Measurements from ENCODE around the gene SLC16A3.

SLC16A3 gene

DNA sequence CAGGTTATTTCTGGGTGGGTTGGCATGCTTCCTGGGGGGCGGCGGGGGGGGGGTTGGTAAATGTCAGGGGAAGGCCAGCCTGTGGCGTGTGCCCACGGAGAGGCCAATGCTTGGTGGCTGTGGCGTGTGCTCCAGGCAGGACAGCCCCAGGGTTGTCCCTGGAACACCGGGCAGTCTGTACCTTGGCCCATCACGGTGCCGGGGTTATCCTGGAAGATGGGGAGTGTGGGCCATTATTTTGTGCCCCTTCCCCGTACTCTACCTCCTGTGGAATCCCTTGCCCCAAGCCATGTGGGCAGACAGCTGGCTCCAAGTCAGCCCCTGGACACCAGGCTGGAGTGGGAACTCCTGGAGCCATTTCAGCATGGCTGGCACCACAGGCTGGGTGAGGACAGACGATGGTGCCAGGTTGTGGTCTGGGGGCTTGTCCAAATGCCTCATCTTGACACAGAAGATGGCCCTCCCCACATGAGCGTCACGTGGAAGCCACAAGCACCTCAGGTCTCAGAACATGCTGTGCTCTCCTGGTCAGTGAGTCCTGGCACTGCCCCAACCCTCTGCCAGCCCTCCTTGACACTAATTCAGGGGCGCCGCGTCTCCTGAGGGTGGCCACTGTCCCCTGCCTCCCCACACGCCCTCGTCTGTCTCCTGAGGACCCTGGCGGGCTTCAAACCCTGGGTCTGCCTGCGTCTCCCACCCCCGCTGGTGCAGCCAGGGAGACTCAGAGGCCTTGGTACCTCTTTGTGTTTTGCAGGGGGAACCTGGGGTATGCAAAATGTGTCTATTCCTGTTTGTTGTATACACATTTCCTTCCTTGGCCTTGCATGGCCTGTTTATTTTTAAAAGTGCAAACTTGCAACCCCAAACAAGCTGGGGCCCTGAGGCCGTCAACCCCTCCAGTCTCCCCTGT is 4.3 kb downstream of the SLC16A3 start:
- no peaks in the 10 kb centered on the region for H3K9me3 Mint-ChIP-seq
- TF ChIP-seq, protein P1, sequence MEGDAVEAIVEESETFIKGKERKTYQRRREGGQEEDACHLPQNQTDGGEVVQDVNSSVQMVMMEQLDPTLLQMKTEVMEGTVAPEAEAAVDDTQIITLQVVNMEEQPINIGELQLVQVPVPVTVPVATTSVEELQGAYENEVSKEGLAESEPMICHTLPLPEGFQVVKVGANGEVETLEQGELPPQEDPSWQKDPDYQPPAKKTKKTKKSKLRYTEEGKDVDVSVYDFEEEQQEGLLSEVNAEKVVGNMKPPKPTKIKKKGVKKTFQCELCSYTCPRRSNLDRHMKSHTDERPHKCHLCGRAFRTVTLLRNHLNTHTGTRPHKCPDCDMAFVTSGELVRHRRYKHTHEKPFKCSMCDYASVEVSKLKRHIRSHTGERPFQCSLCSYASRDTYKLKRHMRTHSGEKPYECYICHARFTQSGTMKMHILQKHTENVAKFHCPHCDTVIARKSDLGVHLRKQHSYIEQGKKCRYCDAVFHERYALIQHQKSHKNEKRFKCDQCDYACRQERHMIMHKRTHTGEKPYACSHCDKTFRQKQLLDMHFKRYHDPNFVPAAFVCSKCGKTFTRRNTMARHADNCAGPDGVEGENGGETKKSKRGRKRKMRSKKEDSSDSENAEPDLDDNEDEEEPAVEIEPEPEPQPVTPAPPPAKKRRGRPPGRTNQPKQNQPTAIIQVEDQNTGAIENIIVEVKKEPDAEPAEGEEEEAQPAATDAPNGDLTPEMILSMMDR (IDR thresholded peaks at IDR 0.05; ENCODE audit: unreplicated experiment in 3 of 3) = no peak
- peaks cover 22% of the 10 kb centered on the region for H3K4me1 Mint-ChIP-seq
- peak overlapping the region; percentile 27 to 58 (median 35) for H3K4me3 Mint-ChIP-seq
- peak overlapping the region in 2 of 3 experiments; percentile 21 to 46 for H3K27ac Mint-ChIP-seq
- H3K27me3 Mint-ChIP-seq (ENCODE audit: low read depth) = peaks cover 6% of the 10 kb centered on the region
- H3K36me3 Mint-ChIP-seq (ENCODE audit: low read depth) = no peaks in the 10 kb centered on the region

DNA sequence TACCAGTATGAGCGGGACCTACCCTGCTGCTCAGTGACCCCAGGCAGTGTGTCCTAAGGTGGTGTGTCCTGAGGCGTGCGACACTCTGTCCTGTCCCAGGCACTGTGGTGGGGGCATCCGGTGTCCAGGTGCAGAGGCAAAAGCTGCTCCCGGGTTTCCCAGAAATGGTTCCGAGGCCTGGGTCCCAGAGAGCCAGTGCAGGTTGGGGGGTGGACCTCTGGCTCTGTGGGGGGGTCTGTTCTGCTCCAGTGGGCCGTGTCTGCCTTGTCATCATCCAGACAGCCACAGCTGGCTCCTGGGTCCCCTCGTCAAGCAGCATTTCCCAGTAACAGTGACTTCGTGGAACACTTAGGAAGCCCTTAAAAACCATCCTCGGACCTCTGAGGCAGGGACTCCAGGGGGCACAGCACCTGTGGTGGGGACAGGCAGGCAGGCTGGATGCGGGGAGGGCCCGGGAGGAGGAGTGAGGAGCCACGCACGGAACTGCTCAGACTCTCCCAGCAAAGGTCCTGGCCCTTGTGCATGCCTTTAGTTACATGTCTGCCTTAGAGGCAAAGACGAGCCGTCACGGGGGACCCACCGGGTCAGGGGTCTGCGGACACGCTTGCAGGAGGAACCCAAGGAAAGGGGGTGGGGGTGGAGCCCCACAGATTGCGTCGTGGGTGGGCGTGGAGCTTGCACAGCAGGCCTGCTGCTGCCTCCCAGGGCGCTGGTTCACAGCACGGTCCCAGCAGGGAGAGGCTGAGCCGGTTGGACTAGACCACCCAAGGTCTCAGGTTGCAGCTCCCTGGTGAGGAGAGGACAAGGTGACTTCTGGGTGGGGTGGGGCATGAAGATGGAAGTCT is 5.6 kb downstream of the SLC16A3 start:
- Mint-ChIP-seq H3K4me1 (peaks cover 27% of the 10 kb centered on the region), H3K27me3 (ENCODE audit: low read depth) (peaks cover 6% of the 10 kb centered on the region), H3K4me3 (peak overlapping the region in 1 of 3 experiments; percentile 17), H3K36me3 (ENCODE audit: low read depth) (no peaks in the 10 kb centered on the region), H3K27ac (peak overlapping the region; percentile 27 to 52 (median 45)), H3K9me3 (no peaks in the 10 kb centered on the region)
- TF ChIP-seq, protein P1 (IDR thresholded peaks at IDR 0.05; ENCODE audit: unreplicated experiment in 3 of 3) = no peak

DNA sequence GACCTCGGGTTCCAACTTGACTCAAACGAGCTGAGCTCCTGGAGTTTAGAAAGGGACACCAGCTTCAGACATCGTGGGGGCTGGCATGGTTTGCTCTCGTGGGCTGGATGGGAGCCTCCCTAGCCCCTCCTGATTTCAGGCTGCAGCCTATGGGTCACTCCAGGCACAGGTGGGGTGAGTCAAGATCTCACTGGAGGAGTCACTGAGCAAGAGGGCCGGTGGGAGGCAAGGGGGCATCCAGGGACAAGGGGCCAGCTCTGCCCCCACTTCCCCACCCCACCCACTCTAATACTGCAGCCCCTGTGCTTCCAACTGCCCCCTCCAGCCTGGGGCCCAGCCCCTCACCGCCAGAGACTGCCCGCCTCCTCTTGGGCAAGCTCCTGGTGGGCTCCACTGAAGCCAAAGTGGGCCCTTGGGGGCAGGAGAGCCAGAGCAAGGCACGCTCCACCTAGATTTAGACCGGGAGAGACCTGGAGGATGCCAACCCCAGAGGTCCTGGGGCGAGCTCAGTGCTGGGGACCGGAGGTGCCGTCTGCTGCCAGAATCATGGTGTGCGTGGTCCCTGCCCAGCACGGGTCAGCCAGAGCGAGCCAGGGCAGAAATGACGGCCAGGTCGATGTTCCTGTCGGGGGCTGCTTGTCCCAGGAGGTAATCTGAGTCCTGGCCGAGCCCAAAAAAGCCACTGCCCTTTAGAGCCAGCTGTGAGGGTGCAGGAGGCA is 6.4 kb downstream of the SLC16A3 start:
- no peaks in the 10 kb centered on the region for H3K9me3 Mint-ChIP-seq
- H3K4me3 Mint-ChIP-seq = peak overlapping the region in 1 of 3 experiments; percentile 17
- peak overlapping the region; percentile 27 to 52 (median 45) for H3K27ac Mint-ChIP-seq
- TF ChIP-seq, protein P1 (IDR thresholded peaks at IDR 0.05; ENCODE audit: unreplicated experiment in 3 of 3) = no peak
- H3K36me3 Mint-ChIP-seq (ENCODE audit: low read depth) = no peaks in the 10 kb centered on the region
- peaks cover 28% of the 10 kb centered on the region for H3K4me1 Mint-ChIP-seq
- no peaks in the 10 kb centered on the region for H3K27me3 Mint-ChIP-seq (ENCODE audit: low read depth)

DNA sequence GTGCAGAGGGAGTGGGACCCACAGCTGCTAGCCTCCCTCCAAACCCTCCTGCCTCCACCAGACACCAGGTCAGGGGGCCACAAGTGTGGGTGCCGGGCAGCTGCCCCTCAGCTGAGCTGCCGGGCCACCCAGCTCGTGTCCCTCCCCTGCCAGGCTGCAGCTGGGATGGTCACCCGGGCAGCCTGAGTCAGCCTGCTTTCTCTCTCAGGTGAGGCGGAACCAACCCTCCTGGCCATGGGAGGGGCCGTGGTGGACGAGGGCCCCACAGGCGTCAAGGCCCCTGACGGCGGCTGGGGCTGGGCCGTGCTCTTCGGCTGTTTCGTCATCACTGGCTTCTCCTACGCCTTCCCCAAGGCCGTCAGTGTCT is 6.9 kb downstream of the SLC16A3 start:
- Mint-ChIP-seq H3K4me3 (peak overlapping the region in 2 of 3 experiments; percentile 3 to 6), H3K9me3 (no peaks in the 10 kb centered on the region), H3K4me1 (peaks cover 33% of the 10 kb centered on the region), H3K36me3 (ENCODE audit: low read depth) (no peaks in the 10 kb centered on the region), H3K27ac (no peak overlapping the region), H3K27me3 (ENCODE audit: low read depth) (no peaks in the 10 kb centered on the region)
- TF ChIP-seq, protein P1 (IDR thresholded peaks at IDR 0.05; ENCODE audit: unreplicated experiment in 3 of 3) = no peak

DNA sequence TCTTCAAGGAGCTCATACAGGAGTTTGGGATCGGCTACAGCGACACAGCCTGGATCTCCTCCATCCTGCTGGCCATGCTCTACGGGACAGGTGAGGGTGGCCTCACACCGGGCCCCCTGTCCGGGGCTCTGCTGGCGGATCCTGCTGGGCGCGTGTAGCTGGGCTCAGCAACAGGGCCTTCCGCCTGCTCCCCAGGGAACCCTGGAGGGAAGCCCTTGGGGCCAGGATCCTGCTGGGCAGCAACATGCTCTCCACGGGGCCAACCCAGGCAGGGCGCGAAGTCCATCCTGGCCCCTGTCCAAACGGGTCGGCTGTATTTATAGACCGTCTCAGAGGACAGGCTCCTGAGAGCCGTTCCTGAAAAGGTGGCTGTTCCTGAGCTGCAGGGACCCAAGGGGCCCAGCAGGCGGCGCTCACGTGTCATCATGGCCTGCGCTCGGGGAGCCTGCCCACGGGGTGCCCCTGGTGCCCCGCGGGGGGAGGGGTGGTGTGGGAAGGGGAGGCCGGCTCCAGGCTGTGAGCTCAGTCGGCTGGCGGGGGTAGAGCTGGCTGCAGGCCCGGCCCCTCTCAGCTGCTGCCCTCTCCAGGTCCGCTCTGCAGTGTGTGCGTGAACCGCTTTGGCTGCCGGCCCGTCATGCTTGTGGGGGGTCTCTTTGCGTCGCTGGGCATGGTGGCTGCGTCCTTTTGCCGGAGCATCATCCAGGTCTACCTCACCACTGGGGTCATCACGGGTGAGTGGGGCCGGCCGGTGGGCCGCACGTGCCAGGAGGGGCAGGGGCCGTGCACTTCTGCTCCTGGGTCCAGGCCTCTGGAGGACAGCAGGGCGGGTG is 7.5 kb downstream of the SLC16A3 start:
- Mint-ChIP-seq H3K27ac (peak overlapping the region in 1 of 3 experiments; percentile 22), H3K4me1 (peaks cover 39% of the 10 kb centered on the region), H3K27me3 (ENCODE audit: low read depth) (no peaks in the 10 kb centered on the region), H3K9me3 (no peaks in the 10 kb centered on the region), H3K36me3 (ENCODE audit: low read depth) (no peaks in the 10 kb centered on the region), H3K4me3 (peak overlapping the region in 2 of 3 experiments; percentile 3 to 6)
- TF ChIP-seq, protein P1 (IDR thresholded peaks at IDR 0.05; ENCODE audit: unreplicated experiment in 3 of 3) = peak; percentile 83 to 92 (median 90)
